HepG2 (cell line): ENCODE results near the gene PIP5KL1. TPM values are rescaled to one million over a fixed set of nuclear protein-coding genes. Genes with fewer than 3 reads are reported as not detected.

ENCODE experiments used
- ARID4A ChIP-seq: sonication (generic); formaldehyde crosslinking; IDR thresholded peaks from 2 replicates; pipeline ENCODE4 v1.5.0; 2020; ENCODE audit warnings: mild to moderate bottlenecking, missing genetic modification reagents, borderline replicate concordance
- ARNT ChIP-seq: fragments of 450-650 bp; IDR thresholded peaks from 2 replicates; pipeline ENCODE4 v1.6.1; 2017
- KAT8 ChIP-seq: IDR thresholded peaks from 2 replicates; pipeline ENCODE4 v1.6.1; 2016; ENCODE audit warnings: missing genetic modification reagents, missing compliant biosample characterization
- RAD21 ChIP-seq: fragments of 450-650 bp; formaldehyde crosslinking; IDR thresholded peaks from 2 replicates; pipeline ENCODE4 v1.5.0; 2020; ENCODE audit warnings: mild to moderate bottlenecking
- RFX1 ChIP-seq: fragments of 450-650 bp; IDR thresholded peaks from 2 replicates; pipeline ENCODE4 v1.6.1; 2017
- SIX4 ChIP-seq: sonication (generic); formaldehyde crosslinking; IDR thresholded peaks from 2 replicates; pipeline ENCODE4 v1.4.0; 2020; ENCODE audit warnings: missing genetic modification reagents
- TBX2 ChIP-seq: sonication (generic); formaldehyde crosslinking; IDR thresholded peaks from 2 replicates; pipeline ENCODE4 v1.5.0; 2020; ENCODE audit warnings: missing genetic modification reagents, mild to moderate bottlenecking, borderline replicate concordance
- THYN1 ChIP-seq: sonication (generic); formaldehyde crosslinking; IDR thresholded peaks from 2 replicates; pipeline ENCODE4 v1.8.1; 2023; ENCODE audit warnings: low read depth, mild to moderate bottlenecking, moderate library complexity, missing genetic modification reagents, borderline replicate concordance
- ZBTB40 ChIP-seq, 2 experiments: fragments of 450-650 bp in 1 of 2; sonication (generic) in 1 of 2; formaldehyde crosslinking in 1 of 2; IDR thresholded peaks; 2 replicates each; pipeline versions ENCODE4 v1.6.1 to v1.8.0; 2016 to 2022; ENCODE audit warnings: antibody characterized with exemption in 1 of 2, mild to moderate bottlenecking in 1 of 2, missing genetic modification reagents in 1 of 2
- ZMAT3 ChIP-seq: sonication (generic); formaldehyde crosslinking; conservative IDR thresholded peaks from 2 replicates; pipeline ENCODE4 v1.7.0; 2021; ENCODE audit warnings: missing genetic modification reagents
- ZNF160 ChIP-seq: sonication (generic); formaldehyde crosslinking; IDR thresholded peaks from 2 replicates; pipeline ENCODE4 v1.8.0; 2022; ENCODE audit warnings: mild to moderate bottlenecking, inconsistent platforms, missing genetic modification reagents
- ZNF331 ChIP-seq: sonication (generic); formaldehyde crosslinking; IDR thresholded peaks from 2 replicates; pipeline ENCODE4 v1.4.0; 2020; ENCODE audit warnings: missing genetic modification reagents
- ZNF431 ChIP-seq: sonication (generic); formaldehyde crosslinking; IDR thresholded peaks from 2 replicates; pipeline ENCODE4 v1.9.0; 2022; ENCODE audit warnings: missing genetic modification reagents, low read depth, mild to moderate bottlenecking, borderline replicate concordance
- ZNF710 ChIP-seq: sonication (generic); formaldehyde crosslinking; IDR thresholded peaks from 2 replicates; pipeline ENCODE4 v1.5.0; 2020; ENCODE audit warnings: mild to moderate bottlenecking, missing genetic modification reagents, borderline replicate concordance
- ZNF790 ChIP-seq: sonication (generic); formaldehyde crosslinking; IDR thresholded peaks from 2 replicates; pipeline ENCODE4 v1.8.0; 2022; ENCODE audit warnings: missing genetic modification reagents, mild to moderate bottlenecking, borderline replicate concordance
- polyA plus RNA-seq, 8 experiments: library from polyadenylated mRNA; depleted of rRNA in 3 of 8; stranded (reverse) in 7 of 8; unstranded in 1 of 8; fragments of >200 nt; fragmentation: Illumina TruSeq in 4 of 8; extraction: Trizol in 4 of 8; gene quantifications; 2 replicates each; pipeline versions ENCODE4 v1.2.1 to v1.2.3, GENCODE V29; 2011 to 2016; ENCODE audit warnings: low read depth in 4 of 8, missing spikeins in 1 of 8, mixed read lengths in 1 of 8; ENCODE audit not compliant: insufficient read depth in 1 of 8
- total RNA-seq, 5 experiments: library from RNA; depleted of rRNA; stranded (reverse); fragments of >200 nt; fragmentation: Illumina TruSeq; extraction: Trizol; gene quantifications; 2 replicates each; pipeline ENCODE4 v1.2.3, GENCODE V29; 2016; ENCODE audit warnings: low read depth in 1 of 5

Gene PIP5KL1
- total and polyA plus RNA-seq, 2 of the 13 experiments (the other 11 are each of a cell fraction or from before 2014, with no cell fraction given): 0.20 to 0.49 TPM

GRCh38 chr9:127921557-127922120 lies 8.9 kb downstream of the PIP5KL1 start (continued):
- no peak for TF ChIP-seq ZBTB40 (IDR thresholded peaks at IDR 0.05)
- no peak for TF ChIP-seq ZBTB40 (CRISPR knock-in tag; IDR thresholded peaks at IDR 0.05)
- TF ChIP-seq ZMAT3 (CRISPR knock-in tag): no peak
- TF ChIP-seq THYN1: no peak
- TF ChIP-seq ZNF431: no peak
- TF ChIP-seq ARNT: no peak
- TF ChIP-seq ZNF790 (CRISPR knock-in tag): no peak
- TF ChIP-seq KAT8: no peak
- no peak for TF ChIP-seq RFX1
- no peak for TF ChIP-seq ZNF331
- no peak for TF ChIP-seq SIX4 (CRISPR knock-in tag)
- no peak for TF ChIP-seq ZNF160
- no peak for TF ChIP-seq ZNF710
- no peak for TF ChIP-seq ARID4A (CRISPR knock-in tag)
- no peak for TF ChIP-seq TBX2
- peak; percentile 96 for TF ChIP-seq RAD21 (CRISPR knock-in tag)
